HepG2 (cell line): Measurements from ENCODE around the gene RRP36. TPM values are rescaled to one million over a fixed set of nuclear protein-coding genes. Genes with fewer than 3 reads are reported as not detected.

Source experiments
- AHR ChIP-seq: IDR thresholded peaks from 2 replicates; pipeline ENCODE4 v1.6.1; 2018; ENCODE audit warnings: missing genetic modification reagents, missing compliant biosample characterization
- ARNT ChIP-seq: fragments of 450-650 bp; IDR thresholded peaks from 2 replicates; pipeline ENCODE4 v1.6.1; 2017
- CREB1 ChIP-seq, 2 experiments: fragments of 450-650 bp in 1 of 2; IDR thresholded peaks; 2 replicates each; pipeline ENCODE4 v1.6.1; 2016 to 2017; ENCODE audit warnings: control low read depth in 1 of 2, mild to moderate bottlenecking in 1 of 2, missing compliant biosample characterization in 1 of 2, missing genetic modification characterization in 1 of 2
- ESRRA ChIP-seq: sonication (generic); formaldehyde crosslinking; IDR thresholded peaks from 2 replicates; pipeline ENCODE4 v1.5.1; 2020; ENCODE audit warnings: mild to moderate bottlenecking, low read depth, missing genetic modification reagents
- GPN1 ChIP-seq: sonication (generic); formaldehyde crosslinking; IDR thresholded peaks from 2 replicates; pipeline ENCODE4 v1.5.1; 2020; ENCODE audit warnings: missing genetic modification reagents, borderline replicate concordance
- GZF1 ChIP-seq: sonication (generic); formaldehyde crosslinking; IDR thresholded peaks from 2 replicates; pipeline ENCODE4 v1.5.1; 2020; ENCODE audit warnings: mild to moderate bottlenecking, missing genetic modification reagents
- HNF4A ChIP-seq: sonication (generic); formaldehyde crosslinking; IDR thresholded peaks from 2 replicates; pipeline ENCODE4 v1.4.0; 2020; ENCODE audit warnings: missing genetic modification reagents
- HOXA3 ChIP-seq: sonication (generic); formaldehyde crosslinking; IDR thresholded peaks from 2 replicates; pipeline ENCODE4 v1.5.0; 2020; ENCODE audit warnings: missing genetic modification reagents
- KDM4B ChIP-seq: sonication (generic); formaldehyde crosslinking; IDR thresholded peaks from 2 replicates; pipeline ENCODE4 v1.4.0; 2020; ENCODE audit warnings: missing genetic modification reagents
- NFATC3 ChIP-seq: sonication (generic); formaldehyde crosslinking; IDR thresholded peaks from 2 replicates; pipeline ENCODE4 v1.5.1; 2020; ENCODE audit warnings: mild to moderate bottlenecking, missing genetic modification reagents
- RFX5 ChIP-seq: IDR thresholded peaks from 2 replicates; pipeline ENCODE4 v1.6.1; 2011; ENCODE audit warnings: low read depth, low read length, improper control_type of control experiment
- SMARCC2 ChIP-seq: fragments of 450-650 bp; IDR thresholded peaks from 2 replicates; pipeline ENCODE4 v1.6.1; 2017; ENCODE audit warnings: antibody characterized with exemption, mild to moderate bottlenecking
- SP2 ChIP-seq: sonication (generic); formaldehyde crosslinking; IDR thresholded peaks from 2 replicates; pipeline ENCODE4 v1.5.1; 2020; ENCODE audit warnings: mild to moderate bottlenecking, missing genetic modification reagents
- SUZ12 ChIP-seq: fragments of 150-350 bp; IDR thresholded peaks from 2 replicates; pipeline ENCODE4 v1.6.1; 2014; ENCODE audit warnings: low read depth, low read length
- XRCC5 ChIP-seq: fragments of 200-400 bp; formaldehyde crosslinking; optimal IDR thresholded peaks from 2 replicates; pipeline ENCODE3; 2017; ENCODE audit warnings: mild to moderate bottlenecking, low read length
- YEATS2 ChIP-seq: sonication (generic); formaldehyde crosslinking; IDR thresholded peaks from 2 replicates; pipeline ENCODE4 v1.4.0; 2020; ENCODE audit warnings: missing genetic modification reagents, borderline replicate concordance
- ZNF180 ChIP-seq: sonication (generic); formaldehyde crosslinking; IDR thresholded peaks from 2 replicates; pipeline ENCODE4 v1.4.0; 2020; ENCODE audit warnings: low read depth, missing genetic modification reagents, borderline replicate concordance
- ZNF678 ChIP-seq: sonication (generic); formaldehyde crosslinking; IDR thresholded peaks from 2 replicates; pipeline ENCODE4 v1.4.0; 2020; ENCODE audit warnings: mild to moderate bottlenecking, missing genetic modification reagents
- ZNF747 ChIP-seq: sonication (generic); formaldehyde crosslinking; IDR thresholded peaks from 2 replicates; pipeline ENCODE4 v1.8.1; 2023; ENCODE audit warnings: missing genetic modification reagents, mild to moderate bottlenecking, borderline replicate concordance
- ZSCAN22 ChIP-seq: sonication (generic); formaldehyde crosslinking; IDR thresholded peaks from 2 replicates; pipeline ENCODE4 v1.4.0; 2020; ENCODE audit warnings: mild to moderate bottlenecking, missing genetic modification reagents
- ZSCAN25 ChIP-seq: sonication (generic); formaldehyde crosslinking; IDR thresholded peaks from 2 replicates; pipeline ENCODE4 v1.8.0; 2022; ENCODE audit warnings: mild to moderate bottlenecking, missing genetic modification reagents
- ZSCAN9 ChIP-seq: IDR thresholded peaks from 2 replicates; pipeline ENCODE4 v1.6.1; 2016; ENCODE audit warnings: borderline replicate concordance
- polyA plus RNA-seq, 8 experiments: library from polyadenylated mRNA; depleted of rRNA in 3 of 8; stranded (reverse) in 7 of 8; unstranded in 1 of 8; fragments of >200 nt; fragmentation: Illumina TruSeq in 4 of 8; extraction: Trizol in 4 of 8; gene quantifications; 2 replicates each; pipeline versions ENCODE4 v1.2.1 to v1.2.3, GENCODE V29; 2011 to 2016; ENCODE audit warnings: low read depth in 4 of 8, missing spikeins in 1 of 8, mixed read lengths in 1 of 8; ENCODE audit not compliant: insufficient read depth in 1 of 8
- total RNA-seq, 5 experiments: library from RNA; depleted of rRNA; stranded (reverse); fragments of >200 nt; fragmentation: Illumina TruSeq; extraction: Trizol; gene quantifications; 2 replicates each; pipeline ENCODE4 v1.2.3, GENCODE V29; 2016; ENCODE audit warnings: low read depth in 1 of 5
- TF ChIP-seq, protein P1 (sequence below): sonication (generic); formaldehyde crosslinking; IDR thresholded peaks from 2 replicates; pipeline ENCODE4 v1.8.1; 2023; ENCODE audit warnings: missing genetic modification reagents, inconsistent platforms, borderline replicate concordance
- TF ChIP-seq, protein P2 (sequence below): sonication (generic); formaldehyde crosslinking; IDR thresholded peaks from 2 replicates; pipeline ENCODE4 v1.4.0; 2020; ENCODE audit warnings: mild to moderate bottlenecking, missing genetic modification reagents
- TF ChIP-seq, protein P3 (sequence below): sonication (generic); formaldehyde crosslinking; IDR thresholded peaks from 2 replicates; pipeline ENCODE4 v1.5.0; 2020; ENCODE audit warnings: mild to moderate bottlenecking, missing genetic modification reagents

RRP36 gene
- total and polyA plus RNA-seq, 2 of the 13 experiments (the other 11 are each of a cell fraction or from before 2014, with no cell fraction given) = 29.5 to 144 TPM

DNA sequence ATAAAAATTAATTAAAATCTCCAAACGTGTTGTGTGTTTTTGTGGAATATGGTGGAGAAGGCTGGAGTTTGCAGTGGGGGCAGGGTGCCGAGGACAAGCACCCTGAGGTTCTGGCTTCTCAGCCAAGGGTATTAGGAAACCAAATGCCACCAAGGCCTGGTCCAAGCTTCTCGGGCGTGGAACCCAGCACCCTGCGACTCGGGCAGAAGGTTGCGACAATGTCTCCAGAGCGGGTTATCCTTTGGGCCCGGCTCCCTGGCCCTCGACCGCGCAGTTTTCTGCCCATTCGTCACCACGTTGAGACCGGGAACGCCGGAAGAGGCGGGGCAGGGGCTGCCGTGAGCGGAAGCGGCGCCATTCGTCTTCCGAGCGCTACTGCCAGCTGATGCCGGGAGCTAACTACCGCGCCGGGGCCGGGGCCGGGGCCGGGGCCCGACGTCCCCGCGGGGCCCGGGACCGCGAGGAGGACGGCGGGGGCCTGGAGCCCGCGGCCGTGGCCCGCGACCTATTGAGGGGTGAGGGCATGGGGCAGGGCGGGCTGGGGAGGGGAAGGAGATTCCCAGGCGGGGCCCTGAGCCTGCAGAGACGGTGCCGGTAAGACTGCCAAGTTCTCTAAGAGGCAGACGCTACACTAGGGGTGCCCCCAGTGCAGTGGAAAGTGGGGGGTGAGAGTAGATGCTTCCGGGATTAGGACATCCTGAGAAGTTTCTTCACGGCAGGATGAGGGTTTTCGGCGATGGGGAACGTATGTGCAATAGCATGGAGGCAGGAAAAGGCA lies at the start of gene RRP36 (continued):
- TF ChIP-seq GZF1 (no peak), HOXA3 (peak; percentile 93), ZSCAN22 (CRISPR knock-in tag) (no peak), XRCC5 (peak; percentile 52), HNF4A (CRISPR knock-in tag) (peak; percentile 24; the same call in 1 of the 2 replicates), ZNF180 (CRISPR knock-in tag) (0 out of 2 replicates have a peak, but pooled peaks have one; percentile 29), ESRRA (CRISPR knock-in tag) (peak; percentile 66; the same call in 1 of the 2 replicates), ZSCAN9 (CRISPR knock-in tag) (0 out of 2 replicates have a peak, but pooled peaks have one; percentile 47), GPN1 (CRISPR knock-in tag) (no peak), ARNT (no peak), ZNF747 (CRISPR knock-in tag) (no peak), YEATS2 (CRISPR knock-in tag) (peak; percentile 79), KDM4B (CRISPR knock-in tag) (0 out of 2 replicates have a peak, but pooled peaks have one; percentile 34), ZNF678 (CRISPR knock-in tag) (peak; percentile 54; the same call in 1 of the 2 replicates), RFX5 (no peak), SP2 (CRISPR knock-in tag) (peak; percentile 78), NFATC3 (CRISPR knock-in tag) (peak; percentile 95), SUZ12 (no peak), SMARCC2 (no peak), ZSCAN25 (CRISPR knock-in tag) (peak; percentile 49; the same call in 1 of the 2 replicates), AHR (CRISPR knock-in tag) (peak; percentile 63; the same call in 1 of the 2 replicates), CREB1 (IDR thresholded peaks at IDR 0.05) (peak; percentile 31; the same call in 1 of the 2 replicates), CREB1 (CRISPR knock-in tag; IDR thresholded peaks at IDR 0.05) (peak; percentile 63)
- TF ChIP-seq, protein P1, sequence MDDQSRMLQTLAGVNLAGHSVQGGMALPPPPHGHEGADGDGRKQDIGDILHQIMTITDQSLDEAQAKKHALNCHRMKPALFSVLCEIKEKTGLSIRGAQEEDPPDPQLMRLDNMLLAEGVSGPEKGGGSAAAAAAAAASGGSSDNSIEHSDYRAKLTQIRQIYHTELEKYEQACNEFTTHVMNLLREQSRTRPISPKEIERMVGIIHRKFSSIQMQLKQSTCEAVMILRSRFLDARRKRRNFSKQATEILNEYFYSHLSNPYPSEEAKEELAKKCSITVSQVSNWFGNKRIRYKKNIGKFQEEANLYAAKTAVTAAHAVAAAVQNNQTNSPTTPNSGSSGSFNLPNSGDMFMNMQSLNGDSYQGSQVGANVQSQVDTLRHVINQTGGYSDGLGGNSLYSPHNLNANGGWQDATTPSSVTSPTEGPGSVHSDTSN = no peak
- TF ChIP-seq, protein P2, sequence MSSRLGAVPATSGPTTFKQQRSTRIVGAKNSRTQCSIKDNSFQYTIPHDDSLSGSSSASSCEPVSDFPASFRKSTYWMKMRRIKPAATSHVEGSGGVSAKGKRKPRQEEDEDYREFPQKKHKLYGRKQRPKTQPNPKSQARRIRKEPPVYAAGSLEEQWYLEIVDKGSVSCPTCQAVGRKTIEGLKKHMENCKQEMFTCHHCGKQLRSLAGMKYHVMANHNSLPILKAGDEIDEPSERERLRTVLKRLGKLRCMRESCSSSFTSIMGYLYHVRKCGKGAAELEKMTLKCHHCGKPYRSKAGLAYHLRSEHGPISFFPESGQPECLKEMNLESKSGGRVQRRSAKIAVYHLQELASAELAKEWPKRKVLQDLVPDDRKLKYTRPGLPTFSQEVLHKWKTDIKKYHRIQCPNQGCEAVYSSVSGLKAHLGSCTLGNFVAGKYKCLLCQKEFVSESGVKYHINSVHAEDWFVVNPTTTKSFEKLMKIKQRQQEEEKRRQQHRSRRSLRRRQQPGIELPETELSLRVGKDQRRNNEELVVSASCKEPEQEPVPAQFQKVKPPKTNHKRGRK (CRISPR knock-in tag) = no peak
- TF ChIP-seq, protein P3, sequence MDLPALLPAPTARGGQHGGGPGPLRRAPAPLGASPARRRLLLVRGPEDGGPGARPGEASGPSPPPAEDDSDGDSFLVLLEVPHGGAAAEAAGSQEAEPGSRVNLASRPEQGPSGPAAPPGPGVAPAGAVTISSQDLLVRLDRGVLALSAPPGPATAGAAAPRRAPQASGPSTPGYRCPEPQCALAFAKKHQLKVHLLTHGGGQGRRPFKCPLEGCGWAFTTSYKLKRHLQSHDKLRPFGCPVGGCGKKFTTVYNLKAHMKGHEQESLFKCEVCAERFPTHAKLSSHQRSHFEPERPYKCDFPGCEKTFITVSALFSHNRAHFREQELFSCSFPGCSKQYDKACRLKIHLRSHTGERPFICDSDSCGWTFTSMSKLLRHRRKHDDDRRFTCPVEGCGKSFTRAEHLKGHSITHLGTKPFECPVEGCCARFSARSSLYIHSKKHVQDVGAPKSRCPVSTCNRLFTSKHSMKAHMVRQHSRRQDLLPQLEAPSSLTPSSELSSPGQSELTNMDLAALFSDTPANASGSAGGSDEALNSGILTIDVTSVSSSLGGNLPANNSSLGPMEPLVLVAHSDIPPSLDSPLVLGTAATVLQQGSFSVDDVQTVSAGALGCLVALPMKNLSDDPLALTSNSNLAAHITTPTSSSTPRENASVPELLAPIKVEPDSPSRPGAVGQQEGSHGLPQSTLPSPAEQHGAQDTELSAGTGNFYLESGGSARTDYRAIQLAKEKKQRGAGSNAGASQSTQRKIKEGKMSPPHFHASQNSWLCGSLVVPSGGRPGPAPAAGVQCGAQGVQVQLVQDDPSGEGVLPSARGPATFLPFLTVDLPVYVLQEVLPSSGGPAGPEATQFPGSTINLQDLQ = no peak
